NCI-H146 treated with DMSO at 0.1 percent for 48 hours (cell line): ENCODE data around the gene CDH5.
"Not testable (repeated sequence)": the region's sequence is repeated elsewhere in the genome, so short reads cannot be mapped to it uniquely, and the experiment has no call there.

Experiments
- DNase-seq: peaks from one replicate; lab custom pipeline; 2025; ENCODE audit not compliant: unreplicated experiment; lab: John Stamatoyannopoulos, UW

CDH5 gene

GRCh38 chr16:66366433-66367299 is at the start of gene CDH5:
TSS of gene CDH5 (plus strand) at chr16:66366691. CDS start at chr16:66379338, 12,647 bp downstream.
- DNase-seq = no peak

- peak; percentile 1 for DNase-seq
Measured at GRCh38 chr16:66318505-66318904, 48.0 kb upstream of the CDH5 start.

GRCh38 chr16:66320774-66321173 is 45.7 kb upstream of the CDH5 start:
- no peak for DNase-seq

GRCh38 chr16:66322174-66322573 is 44.3 kb upstream of the CDH5 start:
- DNase-seq = no peak

- peak; percentile 1 for DNase-seq
Measured at GRCh38 chr16:66324815-66325515, 41.5 kb upstream of the CDH5 start.

- no peak for DNase-seq
Measured at GRCh38 chr16:66325717-66326376, 40.6 kb upstream of the CDH5 start.

GRCh38 chr16:66326991-66327513 is 39.4 kb upstream of the CDH5 start:
- DNase-seq = peak; percentile 81

- DNase-seq = no peak
Measured at GRCh38 chr16:66328282-66328681, 38.2 kb upstream of the CDH5 start.

- DNase-seq = not testable (repeated sequence)
Measured at GRCh38 chr16:66331464-66331863, 35.0 kb upstream of the CDH5 start.

- no peak for DNase-seq
Measured at GRCh38 chr16:66332634-66333610, 33.6 kb upstream of the CDH5 start.

GRCh38 chr16:66334853-66335574 is 31.5 kb upstream of the CDH5 start:
- DNase-seq = peak; percentile 32

- DNase-seq = peak; percentile 57
Measured at GRCh38 chr16:66335704-66336329, 30.7 kb upstream of the CDH5 start.

GRCh38 chr16:66337463-66338188 is 28.9 kb upstream of the CDH5 start:
- no peak for DNase-seq

GRCh38 chr16:66342294-66342900 is 24.1 kb upstream of the CDH5 start:
- no peak for DNase-seq

- DNase-seq = no peak
Measured at GRCh38 chr16:66344533-66345145, 21.9 kb upstream of the CDH5 start.

GRCh38 chr16:66346221-66346620 is 20.3 kb upstream of the CDH5 start:
- no peak for DNase-seq

- DNase-seq = no peak
Measured at GRCh38 chr16:66352304-66352703, 14.2 kb upstream of the CDH5 start.

GRCh38 chr16:66353055-66353454 is 13.4 kb upstream of the CDH5 start:
- DNase-seq = no peak
